Keratinocyte (primary cell): ENCODE results near the gene ZMIZ1. TPM values are rescaled to one million over a fixed set of nuclear protein-coding genes. Genes with fewer than 3 reads are reported as not detected.

Experiments
- DNase-seq: peaks from one replicate; pipeline ENCODE4 v3.0.0-alpha.2; 2011; ENCODE audit warnings: low read depth, missing footprints, low spot score
- FAIRE-seq: peaks from 2 replicates; lab custom pipeline; 2011; peaks lifted over from hg19 to GRCh38; lab: Jason Lieb, UNC
- H2AFZ ChIP-seq: 2 replicates; pipeline ENCODE4 v1.6.0; 2012; ENCODE audit warnings: low read length, control low read depth, inconsistent platforms; ENCODE audit not compliant: control insufficient read depth
- H3K27ac ChIP-seq: 2 replicates; pipeline ENCODE4 v1.5.1; 2011; ENCODE audit warnings: low read length; ENCODE audit not compliant: control insufficient read depth, insufficient read depth
- H3K27me3 ChIP-seq: 3 replicates; pipeline ENCODE4 v1.6.0; 2011; ENCODE audit warnings: low read length; ENCODE audit not compliant: control insufficient read depth, insufficient read depth; ENCODE audit errors: extremely low read depth
- H3K36me3 ChIP-seq, 2 experiments: 2 replicates in 1 of 2; 3 replicates in 1 of 2; pipeline ENCODE4 v1.5.1; 2011; ENCODE audit warnings: low read length in 2 of 2, mild to moderate bottlenecking in 1 of 2; ENCODE audit not compliant: control insufficient read depth in 2 of 2, insufficient read depth in 2 of 2; ENCODE audit errors: extremely low read depth in 1 of 2
- H3K4me1 ChIP-seq: 3 replicates; pipeline ENCODE4 v1.5.1; 2011; ENCODE audit warnings: low read length; ENCODE audit not compliant: control insufficient read depth, insufficient read depth; ENCODE audit errors: extremely low read depth
- H3K4me2 ChIP-seq: 3 replicates; pipeline ENCODE4 v1.6.0; 2011; ENCODE audit warnings: low read depth, low read length; ENCODE audit not compliant: control insufficient read depth, insufficient read depth; ENCODE audit errors: extremely low read depth
- H3K4me3 ChIP-seq, 3 experiments: fragments of 200-600 bp in 1 of 3; sonication (generic) in 1 of 3; 2 replicates in 2 of 3; 3 replicates in 1 of 3; pipeline ENCODE4 v1.5.1; 2011 to 2016; ENCODE audit warnings: low read length in 3 of 3, mild to moderate bottlenecking in 3 of 3, control low read depth in 2 of 3, inconsistent platforms in 1 of 3, low read depth in 1 of 3, mixed read lengths in 1 of 3, mixed run types in 1 of 3, moderate library complexity in 1 of 3; ENCODE audit not compliant: control insufficient read depth in 2 of 3, insufficient read depth in 2 of 3; ENCODE audit errors: extremely low read depth in 1 of 3
- H3K79me2 ChIP-seq: 2 replicates; pipeline ENCODE4 v1.6.0; 2012; ENCODE audit warnings: low read length; ENCODE audit not compliant: control insufficient read depth, insufficient read depth
- H3K9ac ChIP-seq: 3 replicates; pipeline ENCODE4 v1.6.0; 2011; ENCODE audit warnings: low read length; ENCODE audit not compliant: control insufficient read depth, insufficient read depth; ENCODE audit errors: extremely low read depth
- H3K9me1 ChIP-seq: 3 replicates; pipeline ENCODE4 v1.6.0; 2011; ENCODE audit warnings: low read length; ENCODE audit not compliant: control insufficient read depth, insufficient read depth; ENCODE audit errors: extremely low read depth
- H3K9me3 ChIP-seq: 2 replicates; pipeline ENCODE4 v1.5.1; 2012; ENCODE audit warnings: low read depth, low read length; ENCODE audit not compliant: control insufficient read depth
- H4K20me1 ChIP-seq: 3 replicates; pipeline ENCODE4 v1.6.0; 2011; ENCODE audit warnings: low read length; ENCODE audit not compliant: control insufficient read depth, insufficient read depth; ENCODE audit errors: extremely low read depth
- CTCF ChIP-seq, 3 experiments: IDR thresholded peaks in 1 of 3; conservative IDR thresholded peaks in 1 of 3; optimal IDR thresholded peaks in 1 of 3; 2 replicates in 2 of 3; 3 replicates in 1 of 3; pipeline versions ENCODE3 to v1.5.1; 2011; ENCODE audit warnings: low read length in 3 of 3, mild to moderate bottlenecking in 3 of 3, moderate library complexity in 2 of 3, control low read depth in 1 of 3, inconsistent platforms in 1 of 3; ENCODE audit not compliant: insufficient read depth in 2 of 3; ENCODE audit errors: extremely low read depth in 1 of 3
- EZH2 ChIP-seq: IDR thresholded peaks from one replicate; pipeline ENCODE4 v1.6.1; 2012; ENCODE audit warnings: inconsistent platforms, mild to moderate bottlenecking, low read length, moderate library complexity
- dilution Hi-C: fragments of 300-500 bp; cut with MboI; formaldehyde crosslinking; loops from one replicate; pipeline ENCODE4 v1.7.0; 2020; ENCODE audit warnings: low sequenced_read_pairs; ENCODE audit not compliant: extremely low pct_ligation_motif_present
- polyA plus RNA-seq, 5 experiments: library from polyadenylated mRNA; depleted of rRNA in 3 of 5; stranded (reverse) in 3 of 5; stranded (forward) in 1 of 5; unstranded in 1 of 5; fragments of >200 nt; gene quantifications; 1 replicate in 1 of 5; 2 replicates in 3 of 5; 3 replicates in 1 of 5; pipeline versions ENCODE4 v1.2.1 to v1.2.3, GENCODE V29; 2011 to 2012; ENCODE audit warnings: missing spikeins in 2 of 5, low read depth in 1 of 5, low replicate concordance in 1 of 5

The ZMIZ1 gene
- polyA plus RNA-seq, 1 donor (not counting 4 experiments of a cell fraction or from before 2014, with no cell fraction given), result 1.8 TPM

DNA sequence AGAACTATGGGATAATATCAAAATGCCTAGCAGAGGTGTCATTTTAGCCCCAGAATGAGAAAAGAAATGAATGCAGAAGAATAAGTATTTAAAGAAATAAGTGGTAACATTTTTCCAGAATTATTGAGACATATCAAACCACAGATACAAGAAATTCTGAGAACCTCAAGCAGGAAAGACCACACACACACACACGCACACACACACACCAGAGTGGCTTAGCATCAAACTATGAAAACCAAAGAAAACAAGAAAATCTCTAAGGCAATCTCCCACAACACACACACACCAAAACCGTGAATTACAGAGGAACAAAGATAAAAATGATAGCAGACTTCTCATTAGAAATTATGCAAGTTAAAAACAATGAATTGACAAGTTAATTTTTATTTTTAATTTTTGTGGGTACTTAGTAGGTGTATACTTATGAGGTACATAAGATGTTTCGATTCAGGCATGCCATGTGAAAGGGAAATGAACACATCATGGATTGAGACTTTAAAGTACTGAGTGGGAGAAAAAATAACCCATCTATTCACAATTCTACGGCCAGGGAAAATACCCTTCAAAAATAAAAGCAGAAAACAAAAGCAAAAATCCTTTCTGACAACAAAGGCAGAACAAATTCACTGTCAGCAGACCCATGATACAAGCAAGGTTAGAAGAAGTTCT, 293.1 kb downstream of the ZMIZ1 start:
- Histone ChIP-seq H3K79me2 (no peaks in the 10 kb centered on the region), H4K20me1 (no peaks in the 10 kb centered on the region), H3K4me2 (no peak overlapping the region), H2AFZ (no peak overlapping the region), H3K4me1 (no peaks in the 10 kb centered on the region), H3K9me1 (no peaks in the 10 kb centered on the region), H3K9ac (no peak overlapping the region), H3K36me3 (no peaks in the 10 kb centered on the region), H3K27me3 (no peaks in the 10 kb centered on the region), H3K9me3 (no peaks in the 10 kb centered on the region), H3K27ac (no peak overlapping the region), H3K4me3 (no peak overlapping the region)
- FAIRE-seq (no peak), DNase-seq (no peak)
- TF ChIP-seq CTCF (optimal IDR thresholded peaks at IDR 0.05 in 1 of 3, IDR thresholded peaks at IDR 0.05 in 1 of 3, conservative IDR thresholded peaks at IDR 0.05 in 1 of 3; ENCODE audit: extremely low read depth in 1 of 3, insufficient read depth in 2 of 3, low read length in 3 of 3) (no peak), EZH2 (no peak)
- dilution Hi-C loops, result no loop called here
